ENCODE measurements around the gene GABARAPL1. TPM values are rescaled to one million over a fixed set of nuclear protein-coding genes. Genes with fewer than 3 reads are reported as not detected.
"Not testable (repeated sequence)": the region's sequence is repeated elsewhere in the genome, so short reads cannot be mapped to it uniquely, and the experiment has no call there.

GABARAPL1 gene
- total RNA-seq, 1 donor from 2014 or later: 119 TPM

DNA sequence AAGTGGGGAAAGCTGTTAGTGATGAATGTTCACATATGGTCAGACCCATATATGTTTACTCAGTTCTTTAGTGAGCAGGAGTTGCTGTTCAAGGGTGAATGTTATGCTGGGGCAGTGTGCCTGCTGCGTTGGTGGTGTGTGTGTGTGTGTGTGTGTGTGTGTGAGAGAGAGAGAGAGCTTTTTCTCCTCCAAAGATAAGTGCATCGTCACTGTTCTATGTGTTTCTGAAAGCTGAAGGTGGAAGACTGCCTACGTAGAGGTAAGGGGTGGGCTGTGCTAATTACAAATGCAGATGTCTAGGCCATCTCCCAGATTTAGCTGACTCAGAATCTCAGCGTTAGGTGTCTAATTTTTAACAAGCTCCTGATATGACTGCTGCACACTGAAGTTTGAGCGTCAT lies 10.5 kb downstream of the GABARAPL1 start:
- H3K36me3 ChIP-seq (ENCODE audit: insufficient read depth, low read length): peaks cover 45% of the 10 kb centered on the region
- Mint-ChIP-seq H3K9me3 (ENCODE audit: unreplicated experiment) (no peaks in the 10 kb centered on the region), H3K36me3 (ENCODE audit: low read depth, unreplicated experiment) (peaks cover 41% of the 10 kb centered on the region), H3K27ac (ENCODE audit: unreplicated experiment) (no peak overlapping the region), H3K27me3 (ENCODE audit: low read depth, unreplicated experiment) (no peaks in the 10 kb centered on the region), H3K4me1 (ENCODE audit: low read depth, unreplicated experiment) (peaks cover 3% of the 10 kb centered on the region), H3K4me3 (ENCODE audit: unreplicated experiment) (no peak overlapping the region)
- H3K9me3 ChIP-seq (ENCODE audit: insufficient read depth, low read depth, low read length): no peaks in the 10 kb centered on the region
- H3K4me3 ChIP-seq (ENCODE audit: insufficient read depth, low read depth, low read length): no peak overlapping the region
- no peak overlapping the region for H2AFZ ChIP-seq (ENCODE audit: low read depth, low read length)
- no peaks in the 10 kb centered on the region for H3K27me3 ChIP-seq (ENCODE audit: insufficient read depth, low read length)
- H3K27ac ChIP-seq (ENCODE audit: low read depth, low read length): no peak overlapping the region
- H3K4me1 ChIP-seq (ENCODE audit: insufficient read depth, low read length): no peaks in the 10 kb centered on the region
- no peak overlapping the region for H3K4me2 ChIP-seq (ENCODE audit: low read length)
- H3K9ac ChIP-seq (ENCODE audit: low read length): no peak overlapping the region
- no peaks in the 10 kb centered on the region for H3K79me2 ChIP-seq (ENCODE audit: insufficient read depth, low read length)
- TF ChIP-seq EZH2 (IDR thresholded peaks at IDR 0.05; ENCODE audit: insufficient read depth, low read length): no peak
- TF ChIP-seq, protein P1, sequence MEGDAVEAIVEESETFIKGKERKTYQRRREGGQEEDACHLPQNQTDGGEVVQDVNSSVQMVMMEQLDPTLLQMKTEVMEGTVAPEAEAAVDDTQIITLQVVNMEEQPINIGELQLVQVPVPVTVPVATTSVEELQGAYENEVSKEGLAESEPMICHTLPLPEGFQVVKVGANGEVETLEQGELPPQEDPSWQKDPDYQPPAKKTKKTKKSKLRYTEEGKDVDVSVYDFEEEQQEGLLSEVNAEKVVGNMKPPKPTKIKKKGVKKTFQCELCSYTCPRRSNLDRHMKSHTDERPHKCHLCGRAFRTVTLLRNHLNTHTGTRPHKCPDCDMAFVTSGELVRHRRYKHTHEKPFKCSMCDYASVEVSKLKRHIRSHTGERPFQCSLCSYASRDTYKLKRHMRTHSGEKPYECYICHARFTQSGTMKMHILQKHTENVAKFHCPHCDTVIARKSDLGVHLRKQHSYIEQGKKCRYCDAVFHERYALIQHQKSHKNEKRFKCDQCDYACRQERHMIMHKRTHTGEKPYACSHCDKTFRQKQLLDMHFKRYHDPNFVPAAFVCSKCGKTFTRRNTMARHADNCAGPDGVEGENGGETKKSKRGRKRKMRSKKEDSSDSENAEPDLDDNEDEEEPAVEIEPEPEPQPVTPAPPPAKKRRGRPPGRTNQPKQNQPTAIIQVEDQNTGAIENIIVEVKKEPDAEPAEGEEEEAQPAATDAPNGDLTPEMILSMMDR (IDR thresholded peaks at IDR 0.05; ENCODE audit: insufficient read depth, low read depth, low read length): no peak
- DNase-seq (ENCODE audit: low read depth) (no peak), FAIRE-seq (no peak)
- H4K20me1 ChIP-seq (ENCODE audit: insufficient read depth, low read length): peaks cover 32% of the 10 kb centered on the region

DNA sequence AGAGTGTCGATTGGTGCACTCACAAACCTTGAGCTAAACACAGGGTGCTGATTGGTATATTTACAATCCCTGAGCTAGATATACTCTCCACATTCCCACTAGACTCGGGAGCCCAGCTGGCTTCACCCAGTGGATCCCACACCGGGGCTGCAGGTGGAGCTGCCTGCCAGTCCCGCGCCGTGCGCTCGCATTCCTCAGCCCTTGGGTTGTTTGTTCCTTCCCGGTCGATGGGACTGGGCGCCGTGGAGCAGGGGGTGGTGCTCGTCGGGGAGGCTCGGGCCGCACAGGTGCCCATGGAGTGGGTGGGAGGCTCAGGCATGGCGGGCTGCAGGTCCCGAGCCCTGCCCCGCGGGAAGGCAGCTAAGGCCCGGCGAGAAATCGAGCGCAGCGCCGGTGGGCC lies 12.7 kb downstream of the GABARAPL1 start:
- not testable (repeated sequence) for H3K79me2 ChIP-seq (ENCODE audit: insufficient read depth, low read length); H3K4me1 ChIP-seq (ENCODE audit: insufficient read depth, low read length); H3K9me3 Mint-ChIP-seq (ENCODE audit: unreplicated experiment); DNase-seq (ENCODE audit: low read depth); H3K27ac Mint-ChIP-seq (ENCODE audit: unreplicated experiment); H3K4me1 Mint-ChIP-seq (ENCODE audit: low read depth, unreplicated experiment); H3K27ac ChIP-seq (ENCODE audit: low read depth, low read length); H2AFZ ChIP-seq (ENCODE audit: low read depth, low read length); H3K4me3 ChIP-seq (ENCODE audit: insufficient read depth, low read depth, low read length); H3K27me3 ChIP-seq (ENCODE audit: insufficient read depth, low read length); FAIRE-seq; H3K4me3 Mint-ChIP-seq (ENCODE audit: unreplicated experiment); H3K27me3 Mint-ChIP-seq (ENCODE audit: low read depth, unreplicated experiment); H3K9ac ChIP-seq (ENCODE audit: low read length); H3K9me3 ChIP-seq (ENCODE audit: insufficient read depth, low read depth, low read length); H3K4me2 ChIP-seq (ENCODE audit: low read length)
- Histone ChIP-seq H3K36me3 (ENCODE audit: insufficient read depth, low read length) (peaks cover 37% of the 10 kb centered on the region), H4K20me1 (ENCODE audit: insufficient read depth, low read length) (peaks cover 24% of the 10 kb centered on the region)
- peaks cover 39% of the 10 kb centered on the region for H3K36me3 Mint-ChIP-seq (ENCODE audit: low read depth, unreplicated experiment)

DNA sequence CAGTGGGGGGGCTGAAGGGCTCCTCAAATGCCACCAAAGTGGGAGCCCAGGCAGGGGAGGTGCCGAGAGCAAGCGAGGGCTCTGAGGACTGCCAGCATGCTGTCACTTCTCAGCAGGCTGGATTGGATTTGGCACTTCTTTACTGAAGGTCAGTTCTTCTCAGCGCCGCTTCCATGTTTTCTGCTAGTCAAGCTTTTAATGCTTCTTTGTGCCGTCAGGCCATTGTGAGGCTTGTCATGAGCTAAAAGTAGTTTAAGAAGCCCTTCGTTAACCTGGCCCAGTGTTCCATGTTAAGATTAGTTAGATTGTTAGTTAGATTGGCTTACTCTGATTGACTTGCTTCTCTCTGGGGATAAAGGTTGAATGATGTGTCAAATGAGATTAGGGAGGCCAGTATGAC lies 13.4 kb downstream of the GABARAPL1 start:
- H4K20me1 ChIP-seq (ENCODE audit: insufficient read depth, low read length): peaks cover 21% of the 10 kb centered on the region
- H3K27me3 ChIP-seq (ENCODE audit: insufficient read depth, low read length): no peaks in the 10 kb centered on the region
- H3K4me2 ChIP-seq (ENCODE audit: low read length): no peak overlapping the region
- H3K36me3 Mint-ChIP-seq (ENCODE audit: low read depth, unreplicated experiment): peaks cover 33% of the 10 kb centered on the region
- no peak overlapping the region for H3K27ac Mint-ChIP-seq (ENCODE audit: unreplicated experiment)
- no peaks in the 10 kb centered on the region for H3K9me3 ChIP-seq (ENCODE audit: insufficient read depth, low read depth, low read length)
- DNase-seq (ENCODE audit: low read depth) (no peak), FAIRE-seq (no peak)
- no peak overlapping the region for H3K27ac ChIP-seq (ENCODE audit: low read depth, low read length)
- no peak overlapping the region for H3K4me3 Mint-ChIP-seq (ENCODE audit: unreplicated experiment)
- H2AFZ ChIP-seq (ENCODE audit: low read depth, low read length): no peak overlapping the region
- H3K4me3 ChIP-seq (ENCODE audit: insufficient read depth, low read depth, low read length): no peak overlapping the region
- peaks cover 33% of the 10 kb centered on the region for H3K36me3 ChIP-seq (ENCODE audit: insufficient read depth, low read length)
- H3K27me3 Mint-ChIP-seq (ENCODE audit: low read depth, unreplicated experiment): no peaks in the 10 kb centered on the region
- H3K4me1 Mint-ChIP-seq (ENCODE audit: low read depth, unreplicated experiment): peaks cover 3% of the 10 kb centered on the region
- no peak overlapping the region for H3K9ac ChIP-seq (ENCODE audit: low read length)
- TF ChIP-seq, protein P1 (IDR thresholded peaks at IDR 0.05; ENCODE audit: insufficient read depth, low read depth, low read length): no peak
- TF ChIP-seq EZH2 (IDR thresholded peaks at IDR 0.05; ENCODE audit: insufficient read depth, low read length): no peak
- no peaks in the 10 kb centered on the region for H3K9me3 Mint-ChIP-seq (ENCODE audit: unreplicated experiment)
- H3K4me1 ChIP-seq (ENCODE audit: insufficient read depth, low read length): no peaks in the 10 kb centered on the region
- H3K79me2 ChIP-seq (ENCODE audit: insufficient read depth, low read length): no peaks in the 10 kb centered on the region
